NCI-H446 treated with DMSO at 0.1 percent for 48 hours (cell line): ENCODE measurements around the gene ZNRF3.
"Not testable (repeated sequence)": the region's sequence is repeated elsewhere in the genome, so short reads cannot be mapped to it uniquely, and the experiment has no call there.

Experiments
- DNase-seq: peaks from one replicate; lab custom pipeline; 2025; lab: John Stamatoyannopoulos, UW

ZNRF3 gene

GRCh38 chr22:28984482-28985158 lies 101.2 kb downstream of the ZNRF3 start:
- no peak for DNase-seq

GRCh38 chr22:28985581-28986290 lies 102.4 kb downstream of the ZNRF3 start:
- DNase-seq, result no peak

GRCh38 chr22:28986366-28986765 lies 103.0 kb downstream of the ZNRF3 start:
- no peak for DNase-seq

GRCh38 chr22:28988457-28988856 lies 105.1 kb downstream of the ZNRF3 start:
- DNase-seq, result no peak

GRCh38 chr22:28989035-28989464 lies 105.7 kb downstream of the ZNRF3 start:
- no peak for DNase-seq

DNA sequence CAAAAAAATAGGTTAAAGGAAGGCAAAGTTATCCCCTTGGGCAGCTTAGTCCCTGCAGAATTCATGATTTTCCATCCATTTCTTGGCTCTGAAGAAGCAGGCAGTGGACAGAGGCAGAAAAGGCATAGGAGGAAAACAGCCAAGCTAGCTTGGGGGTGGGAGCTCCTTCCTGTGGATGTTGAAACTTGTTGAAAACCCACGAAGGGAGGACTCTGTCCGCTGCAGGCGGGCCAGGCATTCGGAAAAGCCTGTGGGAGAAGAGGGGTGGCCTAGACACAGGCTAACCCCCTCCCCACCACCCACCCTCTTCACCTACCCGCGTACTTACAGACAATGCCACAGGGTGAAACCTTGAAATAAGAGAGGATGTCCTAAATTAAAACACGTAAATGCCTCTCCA lies 106.1 kb downstream of the ZNRF3 start:
- no peak for DNase-seq

- DNase-seq, result no peak
Observed at GRCh38 chr22:28989912-28990311, 106.5 kb downstream of the ZNRF3 start.

GRCh38 chr22:28992565-28993356 lies 109.4 kb downstream of the ZNRF3 start:
- DNase-seq, result no peak

- no peak for DNase-seq
Observed at GRCh38 chr22:28994522-28994921, 111.2 kb downstream of the ZNRF3 start.

- no peak for DNase-seq
Observed at GRCh38 chr22:28995551-28995950, 112.2 kb downstream of the ZNRF3 start.

GRCh38 chr22:28997342-28997741 lies 114.0 kb downstream of the ZNRF3 start:
- no peak for DNase-seq

- no peak for DNase-seq
Observed at GRCh38 chr22:28998681-28999080, 115.3 kb downstream of the ZNRF3 start.

DNA sequence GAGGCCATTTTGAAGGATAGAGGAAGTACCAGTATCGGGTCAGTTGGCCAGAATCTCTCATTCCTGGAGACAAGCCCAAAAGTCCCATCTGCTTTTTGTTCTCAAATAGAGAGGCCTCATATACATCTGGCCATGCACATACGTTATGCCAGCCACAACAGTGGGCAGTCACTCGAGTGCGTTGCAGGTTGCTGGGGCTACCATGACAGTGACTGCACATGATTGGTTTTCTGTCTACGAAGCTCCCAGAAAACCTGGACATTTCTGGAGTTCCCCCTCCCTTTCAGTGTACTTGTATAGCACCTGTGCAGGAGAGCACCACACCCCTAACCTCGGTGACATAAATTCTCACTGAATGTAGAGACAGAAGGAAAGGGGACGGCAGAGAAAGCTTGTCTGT lies 116.1 kb downstream of the ZNRF3 start:
- peak; percentile 52 for DNase-seq

- no peak for DNase-seq
Observed at GRCh38 chr22:28999919-29000556, 116.7 kb downstream of the ZNRF3 start.

DNA sequence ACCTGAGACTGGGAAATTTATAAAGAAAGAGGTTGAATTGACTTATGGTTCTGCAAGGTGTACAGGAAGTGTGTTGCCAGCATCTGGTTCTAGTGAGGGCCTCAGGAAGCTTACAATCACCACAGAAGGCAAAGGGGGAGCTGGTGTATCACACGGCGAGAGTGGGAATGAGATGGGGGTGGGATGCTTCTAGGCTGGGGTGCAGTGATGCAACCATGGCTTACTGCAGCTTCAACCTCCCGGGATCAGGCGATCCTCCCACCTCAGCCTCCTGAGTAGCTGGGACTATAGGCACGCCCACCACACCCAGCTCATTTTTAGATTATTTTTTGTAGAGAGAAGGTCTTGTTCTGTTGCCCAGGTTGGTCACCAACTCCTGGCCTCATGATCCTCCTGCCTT lies 117.3 kb downstream of the ZNRF3 start:
- no peak for DNase-seq

DNA sequence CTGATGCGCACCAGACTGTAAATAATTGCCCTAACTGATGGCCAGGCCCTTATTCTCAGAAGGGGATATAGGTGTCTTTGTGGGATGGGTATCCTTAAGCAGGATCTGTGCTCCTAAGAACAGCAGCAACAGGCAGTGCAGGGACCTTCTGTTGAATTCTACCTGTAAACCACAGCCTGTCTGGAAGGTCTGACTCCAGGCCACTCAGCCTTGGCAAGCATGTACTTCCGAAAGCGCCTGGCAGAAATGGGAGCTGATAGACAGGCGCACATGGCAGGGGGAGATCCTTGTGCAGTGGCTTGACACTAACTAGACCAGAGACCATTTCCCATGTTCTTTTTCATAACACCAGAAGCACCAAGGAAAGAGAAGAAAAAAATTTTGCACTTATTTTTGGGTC lies 119.2 kb downstream of the ZNRF3 start:
- DNase-seq, result no peak

- DNase-seq, result no peak
Observed at GRCh38 chr22:29003552-29003951, 120.2 kb downstream of the ZNRF3 start.

GRCh38 chr22:29003975-29004646 lies 120.7 kb downstream of the ZNRF3 start:
- DNase-seq, result no peak

DNA sequence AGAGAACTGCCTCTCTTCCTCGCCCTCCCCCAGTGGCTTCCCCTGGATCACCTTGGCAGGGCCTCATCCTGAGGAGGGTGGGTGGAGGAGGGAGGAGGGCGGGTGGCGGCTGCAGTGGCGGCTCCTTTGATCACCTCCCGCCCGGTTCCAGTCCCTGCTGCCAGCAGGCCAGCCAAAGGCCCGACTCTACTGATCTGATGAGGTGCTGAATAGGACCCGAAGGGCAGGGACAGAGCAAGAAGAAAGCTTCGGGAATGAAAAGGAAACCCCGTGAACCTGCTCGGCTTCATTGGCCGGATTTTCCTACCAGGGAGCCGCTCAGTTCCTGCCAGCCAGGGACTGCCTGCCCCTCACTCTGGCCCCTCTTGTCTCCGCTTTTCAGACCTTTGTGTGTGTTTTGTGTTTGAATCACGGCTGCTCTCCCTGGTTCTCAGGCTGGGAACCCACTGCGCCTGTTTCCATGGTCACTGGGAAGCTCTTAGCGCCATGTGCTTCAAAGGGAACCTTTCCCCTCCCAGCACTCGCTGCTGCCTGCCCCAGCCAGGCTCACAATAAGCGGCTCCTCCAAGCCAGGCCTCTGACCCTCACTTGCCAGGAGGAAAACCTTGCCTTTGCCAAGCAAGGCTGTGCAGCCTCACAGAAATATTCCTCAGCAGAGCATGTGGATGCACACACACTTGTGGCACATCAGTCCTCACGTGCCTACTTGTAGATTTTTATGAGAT lies 121.4 kb downstream of the ZNRF3 start:
- DNase-seq, result no peak

GRCh38 chr22:29005754-29006153 lies 122.4 kb downstream of the ZNRF3 start:
- not testable (repeated sequence) for DNase-seq

DNA sequence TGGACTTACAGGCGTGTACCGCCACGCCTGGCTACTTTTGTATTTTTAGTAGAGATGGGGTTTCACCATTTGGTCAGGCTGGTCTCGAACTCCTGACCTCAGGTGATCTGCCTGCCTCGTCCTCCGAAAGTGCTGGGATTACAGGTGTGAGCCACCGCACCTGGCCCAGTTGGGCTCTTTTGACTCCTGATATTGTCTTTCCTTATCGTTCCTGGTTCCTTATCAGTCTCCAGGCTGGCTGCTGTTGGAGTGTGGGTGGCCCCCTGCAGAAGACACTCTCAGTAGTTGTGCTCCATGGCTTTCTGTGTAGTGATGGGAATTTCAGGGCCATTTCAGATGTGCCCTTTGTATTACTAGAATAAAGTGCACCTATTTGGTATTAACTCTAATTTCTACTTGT lies 123.0 kb downstream of the ZNRF3 start:
- DNase-seq, result no peak
